ENCODE measurements around the gene VTI1B. TPM values are rescaled to one million over a fixed set of nuclear protein-coding genes. Genes with fewer than 3 reads are reported as not detected.

Gene VTI1B
- polyA plus RNA-seq, 1 donor (not counting 4 experiments of a cell fraction or from before 2014, with no cell fraction given) = 94.4 TPM

DNA sequence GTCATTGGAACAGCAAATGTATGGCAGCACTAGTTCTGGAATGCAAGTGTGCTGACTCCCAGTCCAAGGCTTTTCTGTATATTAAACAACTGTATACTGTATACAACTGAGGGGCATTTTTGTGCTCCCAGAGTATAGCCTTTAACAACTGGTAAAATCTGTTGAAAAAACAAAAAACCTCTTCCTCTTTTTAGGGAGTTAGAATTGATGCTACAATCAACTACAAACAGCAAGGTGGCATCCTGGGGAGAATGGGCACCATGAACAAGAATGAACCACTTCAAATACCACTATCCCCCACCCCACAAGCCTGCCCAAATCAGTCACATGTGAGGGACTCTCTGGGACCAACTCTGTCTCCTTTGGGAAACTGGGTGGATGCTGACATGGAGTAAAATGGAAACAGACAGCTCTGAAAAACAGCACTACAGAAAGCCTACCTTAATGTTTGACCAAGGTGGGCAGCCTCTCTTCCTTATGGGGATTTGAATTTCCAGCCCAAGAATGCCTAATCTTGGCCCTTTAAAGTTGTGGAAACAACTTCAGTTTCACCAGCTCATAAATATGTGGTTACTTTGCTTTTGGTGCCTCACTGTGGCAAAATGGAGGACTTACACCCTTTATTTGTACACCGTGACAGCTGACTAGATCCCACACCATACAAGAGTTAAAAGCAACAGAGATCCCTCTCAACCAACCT, 7.5 kb downstream of the VTI1B start:
- Histone ChIP-seq H3K36me3 (ENCODE audit: control insufficient read depth in 2 of 2, extremely low read depth in 1 of 2, insufficient read depth in 2 of 2, low read length in 2 of 2) (no peaks in the 10 kb centered on the region), H3K79me2 (ENCODE audit: control insufficient read depth, insufficient read depth, low read length) (peaks cover 61% of the 10 kb centered on the region), H3K9me3 (ENCODE audit: control insufficient read depth, low read depth, low read length) (no peaks in the 10 kb centered on the region), H4K20me1 (ENCODE audit: control insufficient read depth, extremely low read depth, insufficient read depth, low read length) (peaks cover 7% of the 10 kb centered on the region), H2AFZ (ENCODE audit: control insufficient read depth, low read length) (no peak overlapping the region), H3K9ac (ENCODE audit: control insufficient read depth, extremely low read depth, insufficient read depth, low read length) (no peak overlapping the region), H3K27me3 (ENCODE audit: control insufficient read depth, extremely low read depth, insufficient read depth, low read length) (no peaks in the 10 kb centered on the region), H3K9me1 (ENCODE audit: control insufficient read depth, extremely low read depth, insufficient read depth, low read length) (no peaks in the 10 kb centered on the region), H3K4me3 (ENCODE audit: control insufficient read depth in 2 of 3, extremely low read depth in 1 of 3, insufficient read depth in 2 of 3, low read depth in 1 of 3, low read length in 3 of 3) (no peak overlapping the region), H3K27ac (ENCODE audit: control insufficient read depth, insufficient read depth, low read length) (peak overlapping the region; percentile 15), H3K4me1 (ENCODE audit: control insufficient read depth, extremely low read depth, insufficient read depth, low read length) (peaks cover 19% of the 10 kb centered on the region), H3K4me2 (ENCODE audit: control insufficient read depth, extremely low read depth, insufficient read depth, low read depth, low read length) (no peak overlapping the region)
- FAIRE-seq = peak; percentile 70
- DNase-seq (ENCODE audit: low read depth, low spot score) = no peak
- TF ChIP-seq CTCF (optimal IDR thresholded peaks at IDR 0.05 in 1 of 3, IDR thresholded peaks at IDR 0.05 in 1 of 3, conservative IDR thresholded peaks at IDR 0.05 in 1 of 3; ENCODE audit: extremely low read depth in 1 of 3, insufficient read depth in 2 of 3, low read length in 3 of 3) = peak; percentile 47 to 86 (median 72)
- TF ChIP-seq EZH2 (IDR thresholded peaks at IDR 0.05; ENCODE audit: low read length) = no peak
- dilution Hi-C loops (cut with MboI; ENCODE audit: extremely low pct_ligation_motif_present, low sequenced_read_pairs) = no loop called here

DNA sequence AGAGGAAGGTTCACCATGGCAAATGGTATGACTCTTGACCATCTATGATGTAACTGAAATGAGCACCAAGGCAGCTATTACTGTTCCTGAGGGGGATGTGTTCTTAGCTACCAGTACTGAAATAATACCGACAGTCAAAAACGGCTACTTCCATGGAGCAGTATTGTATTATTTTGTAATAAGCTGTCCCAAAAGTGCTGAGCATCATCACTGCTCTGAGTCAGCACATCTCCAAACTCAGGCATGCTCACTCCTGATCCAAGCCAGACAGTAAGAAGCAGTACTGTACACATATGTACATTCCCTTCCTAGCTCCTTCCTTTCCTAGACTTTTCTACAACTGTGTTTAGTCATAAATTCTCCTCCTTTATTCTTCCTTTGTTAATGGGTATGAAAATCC, 8.6 kb downstream of the VTI1B start:
- dilution Hi-C loops (cut with MboI; ENCODE audit: extremely low pct_ligation_motif_present, low sequenced_read_pairs) = no loop called here
- Histone ChIP-seq H2AFZ (ENCODE audit: control insufficient read depth, low read length) (no peak overlapping the region), H3K4me2 (ENCODE audit: control insufficient read depth, extremely low read depth, insufficient read depth, low read depth, low read length) (no peak overlapping the region), H3K36me3 (ENCODE audit: control insufficient read depth in 2 of 2, extremely low read depth in 1 of 2, insufficient read depth in 2 of 2, low read length in 2 of 2) (no peaks in the 10 kb centered on the region), H3K9me3 (ENCODE audit: control insufficient read depth, low read depth, low read length) (no peaks in the 10 kb centered on the region), H3K9ac (ENCODE audit: control insufficient read depth, extremely low read depth, insufficient read depth, low read length) (no peak overlapping the region), H3K4me3 (ENCODE audit: control insufficient read depth in 2 of 3, extremely low read depth in 1 of 3, insufficient read depth in 2 of 3, low read depth in 1 of 3, low read length in 3 of 3) (no peak overlapping the region), H3K79me2 (ENCODE audit: control insufficient read depth, insufficient read depth, low read length) (peaks cover 57% of the 10 kb centered on the region), H4K20me1 (ENCODE audit: control insufficient read depth, extremely low read depth, insufficient read depth, low read length) (peaks cover 7% of the 10 kb centered on the region), H3K9me1 (ENCODE audit: control insufficient read depth, extremely low read depth, insufficient read depth, low read length) (no peaks in the 10 kb centered on the region), H3K27me3 (ENCODE audit: control insufficient read depth, extremely low read depth, insufficient read depth, low read length) (no peaks in the 10 kb centered on the region), H3K27ac (ENCODE audit: control insufficient read depth, insufficient read depth, low read length) (peak overlapping the region; percentile 15), H3K4me1 (ENCODE audit: control insufficient read depth, extremely low read depth, insufficient read depth, low read length) (peaks cover 19% of the 10 kb centered on the region)
- no peak for TF ChIP-seq CTCF (optimal IDR thresholded peaks at IDR 0.05 in 1 of 3, IDR thresholded peaks at IDR 0.05 in 1 of 3, conservative IDR thresholded peaks at IDR 0.05 in 1 of 3; ENCODE audit: extremely low read depth in 1 of 3, insufficient read depth in 2 of 3, low read length in 3 of 3)
- peak; percentile 36 for FAIRE-seq
- no peak for DNase-seq (ENCODE audit: low read depth, low spot score)

Measured in keratinocyte (primary cell).